ENCODE data around the gene NOTO.

NOTO gene

DNA sequence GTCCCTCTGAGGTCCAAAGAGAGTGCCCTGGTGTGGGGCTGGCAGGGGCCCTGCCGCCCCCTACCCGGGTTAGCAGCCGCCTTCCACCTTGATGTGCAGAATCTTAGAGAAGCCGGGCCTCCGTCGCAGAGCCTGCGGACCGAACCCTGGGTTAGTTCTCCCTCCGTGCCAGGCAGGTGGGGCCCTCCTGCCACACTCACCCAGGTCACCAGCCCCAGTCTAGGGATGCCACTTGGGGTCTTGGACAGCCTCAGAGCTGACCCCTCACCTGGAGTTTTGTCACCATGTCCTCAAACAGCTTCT lies 56.5 kb downstream of the NOTO start:
- no peak for DNase-seq

DNA sequence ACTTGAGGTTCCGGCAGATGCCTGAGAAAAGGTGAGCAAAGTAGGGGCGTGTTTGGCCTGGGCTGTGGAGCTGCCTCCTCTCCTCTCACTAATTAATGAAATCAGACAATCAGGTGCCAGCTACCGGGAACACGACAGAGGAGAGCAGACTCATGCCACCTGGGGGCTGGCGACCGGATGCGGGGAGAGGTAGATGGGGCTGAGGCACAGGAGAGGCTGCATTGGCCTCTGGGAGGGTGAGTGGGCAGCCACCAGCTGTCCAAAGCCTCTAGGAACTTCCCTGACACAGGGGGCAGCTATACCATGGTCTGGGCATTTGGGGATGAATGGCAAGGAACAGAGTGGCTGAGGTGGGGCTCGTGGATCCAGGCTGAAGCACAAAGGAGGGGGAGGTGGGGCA lies 56.9 kb downstream of the NOTO start:
- no peak for DNase-seq

DNA sequence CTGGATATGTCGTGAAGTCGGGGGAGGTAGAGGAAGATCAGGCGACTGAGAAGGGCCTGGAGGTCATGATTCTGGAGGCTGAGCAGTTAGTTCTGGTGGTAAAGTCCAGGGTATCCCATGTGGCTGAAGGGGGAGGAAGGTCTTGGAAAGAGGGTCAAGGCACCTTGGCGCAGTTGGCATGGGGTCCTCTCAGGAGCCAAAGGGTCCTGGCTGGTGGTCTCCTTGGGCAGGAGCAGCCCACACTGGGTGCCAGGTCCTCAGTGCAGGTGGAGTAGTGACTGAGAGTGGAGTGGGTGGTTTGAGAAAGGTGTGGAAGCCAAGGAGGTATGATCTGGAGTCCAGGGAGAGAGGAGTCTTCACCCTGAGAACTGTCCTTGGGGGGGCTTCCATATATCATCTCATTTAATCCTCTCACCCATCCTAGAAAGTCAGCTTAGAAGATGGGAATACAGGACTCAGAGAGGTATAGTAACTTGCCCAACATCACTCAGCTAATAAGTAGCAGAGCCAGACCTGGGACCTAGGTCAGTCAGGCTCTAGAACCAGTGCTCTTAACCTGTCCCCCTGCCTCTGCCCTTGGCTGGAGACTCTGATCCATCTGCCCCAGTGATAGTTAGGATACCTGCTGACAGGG lies 57.4 kb downstream of the NOTO start:
- DNase-seq, result no peak

DNA sequence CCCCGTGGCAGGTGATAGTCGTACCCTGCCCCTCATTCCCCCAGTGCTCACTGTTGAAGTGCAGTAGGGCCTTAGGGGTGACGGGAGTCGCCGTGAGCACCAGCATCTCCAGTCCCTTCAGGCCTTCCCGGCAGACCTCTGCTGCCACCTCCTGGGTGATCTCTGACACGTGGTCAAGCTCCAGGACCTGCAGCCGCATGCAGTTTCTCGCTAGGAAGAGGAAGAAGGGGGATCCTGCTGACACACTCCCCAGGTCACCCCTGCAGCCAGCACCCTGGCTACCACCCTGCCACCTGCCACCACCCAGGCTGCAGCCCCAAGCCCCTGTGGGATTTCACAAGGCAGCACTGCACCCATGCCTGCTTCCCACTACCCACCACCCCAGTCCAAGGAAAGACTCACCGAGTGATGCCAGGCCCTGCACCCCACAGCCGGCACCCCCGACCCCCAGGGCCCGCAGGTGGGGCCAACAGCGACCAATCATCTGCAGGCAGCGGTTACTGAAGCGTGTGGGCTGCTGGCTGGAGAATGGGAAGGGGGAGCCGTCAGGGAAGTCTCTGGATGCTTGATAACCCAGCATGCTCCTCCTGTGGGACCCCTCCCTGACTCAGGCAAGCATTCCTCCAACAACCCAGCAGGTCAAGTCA lies 58.1 kb downstream of the NOTO start:
- no peak for DNase-seq

Measured in NCI-H774 (cell line).